SU-DHL-6 (cell line): ENCODE measurements around the gene DUSP16.

Source experiments
- H2AFZ ChIP-seq: fragments of 200-600 bp; sonication (generic); 2 replicates; pipeline ENCODE4 v1.6.1; 2014; ENCODE audit warnings: low read depth, mild to moderate bottlenecking, moderate library complexity, mixed read lengths, antibody characterized with exemption, low read length; ENCODE audit not compliant: severe bottlenecking
- H3F3A ChIP-seq: fragments of 200-600 bp; shearing (Covaris generic); 2 replicates; pipeline ENCODE4 v1.6.0; 2016; ENCODE audit warnings: antibody characterized with exemption, mild to moderate bottlenecking; ENCODE audit not compliant: insufficient read depth
- H3K27ac ChIP-seq: fragments of 200-600 bp; sonication (generic); 2 replicates; pipeline ENCODE4 v1.5.1; 2016; ENCODE audit warnings: low read depth, mild to moderate bottlenecking, low read length, moderate library complexity, mixed read lengths
- H3K27me3 ChIP-seq: fragments of 200-600 bp; sonication (generic), shearing (Covaris generic); 2 replicates; pipeline ENCODE4 v1.6.0; 2014; ENCODE audit warnings: mild to moderate bottlenecking, low read length
- H3K36me3 ChIP-seq: fragments of 200-600 bp; sonication (generic); 2 replicates; pipeline ENCODE4 v1.6.1; 2014; ENCODE audit warnings: mild to moderate bottlenecking, low read length, mixed read lengths
- H3K4me2 ChIP-seq: fragments of 300-600, 200-600 bp; shearing (Covaris generic), sonication (generic); 2 replicates; pipeline ENCODE4 v1.6.0; 2014; ENCODE audit warnings: low read length, low read depth, mild to moderate bottlenecking; ENCODE audit not compliant: poor library complexity, severe bottlenecking
- H3K4me3 ChIP-seq: fragments of 200-600 bp; sonication (generic); 2 replicates; pipeline ENCODE4 v1.5.1; 2014; ENCODE audit warnings: antibody characterized with exemption, low read length, mild to moderate bottlenecking, mixed read lengths; ENCODE audit not compliant: insufficient read depth, poor library complexity, severe bottlenecking
- H3K79me2 ChIP-seq: fragments of 200-600 bp; sonication (generic); 2 replicates; pipeline ENCODE4 v1.6.1; 2014; ENCODE audit warnings: mild to moderate bottlenecking, low read length, moderate library complexity; ENCODE audit not compliant: insufficient read depth
- H3K9ac ChIP-seq: fragments of 200-600 bp; sonication (generic); 2 replicates; pipeline ENCODE4 v1.7.0; 2014; ENCODE audit warnings: mild to moderate bottlenecking, low read length
- H3K9me2 ChIP-seq: fragments of 200-600 bp; sonication (generic); replicated peaks from 2 replicates; pipeline ENCODE4 v1.6.1; 2014; ENCODE audit warnings: low read length; ENCODE audit not compliant: insufficient read depth
- H3K9me3 ChIP-seq: fragments of 200-600 bp; sonication (generic); 2 replicates; pipeline ENCODE4 v1.6.1; 2014; ENCODE audit warnings: low read length, mixed read lengths; ENCODE audit not compliant: insufficient read depth
- H4K20me1 ChIP-seq: fragments of 200-600 bp; sonication (generic); 2 replicates; pipeline ENCODE4 v1.6.1; 2014; ENCODE audit warnings: low read depth, mild to moderate bottlenecking, antibody characterized with exemption, low read length, moderate library complexity, mixed read lengths
- EZH2phosphoT487 ChIP-seq: fragments of 200-600 bp; sonication (generic), shearing (Covaris generic); conservative IDR thresholded peaks from 2 replicates; pipeline ENCODE4 v1.6.1; 2018; ENCODE audit warnings: mild to moderate bottlenecking, antibody characterized with exemption, low read length, moderate library complexity, mixed read lengths
- TF ChIP-seq, protein P1 (sequence below): fragments of 200-600 bp; sonication (generic); IDR thresholded peaks from one replicate; pipeline ENCODE4 v1.5.1; 2017; ENCODE audit warnings: antibody characterized with exemption, mild to moderate bottlenecking, low read length, moderate library complexity; ENCODE audit not compliant: insufficient read depth, poor library complexity, severe bottlenecking

Gene DUSP16

GRCh38 chr12:12559719-12560296, 2.9 kb downstream of the DUSP16 start:
- Histone ChIP-seq H3K4me2 (no peak overlapping the region), H3K9me2 (no peaks in the 10 kb centered on the region), H3K9me3 (no peaks in the 10 kb centered on the region), H3K79me2 (no peaks in the 10 kb centered on the region), H4K20me1 (no peaks in the 10 kb centered on the region), H3K27me3 (no peaks in the 10 kb centered on the region), H3K27ac (no peak overlapping the region), H2AFZ (no peak overlapping the region), H3K4me3 (no peak overlapping the region), H3F3A (peaks cover 11% of the 10 kb centered on the region), H3K9ac (no peak overlapping the region), H3K36me3 (no peaks in the 10 kb centered on the region)
- no peak for TF ChIP-seq EZH2phosphoT487
- TF ChIP-seq, protein P1, sequence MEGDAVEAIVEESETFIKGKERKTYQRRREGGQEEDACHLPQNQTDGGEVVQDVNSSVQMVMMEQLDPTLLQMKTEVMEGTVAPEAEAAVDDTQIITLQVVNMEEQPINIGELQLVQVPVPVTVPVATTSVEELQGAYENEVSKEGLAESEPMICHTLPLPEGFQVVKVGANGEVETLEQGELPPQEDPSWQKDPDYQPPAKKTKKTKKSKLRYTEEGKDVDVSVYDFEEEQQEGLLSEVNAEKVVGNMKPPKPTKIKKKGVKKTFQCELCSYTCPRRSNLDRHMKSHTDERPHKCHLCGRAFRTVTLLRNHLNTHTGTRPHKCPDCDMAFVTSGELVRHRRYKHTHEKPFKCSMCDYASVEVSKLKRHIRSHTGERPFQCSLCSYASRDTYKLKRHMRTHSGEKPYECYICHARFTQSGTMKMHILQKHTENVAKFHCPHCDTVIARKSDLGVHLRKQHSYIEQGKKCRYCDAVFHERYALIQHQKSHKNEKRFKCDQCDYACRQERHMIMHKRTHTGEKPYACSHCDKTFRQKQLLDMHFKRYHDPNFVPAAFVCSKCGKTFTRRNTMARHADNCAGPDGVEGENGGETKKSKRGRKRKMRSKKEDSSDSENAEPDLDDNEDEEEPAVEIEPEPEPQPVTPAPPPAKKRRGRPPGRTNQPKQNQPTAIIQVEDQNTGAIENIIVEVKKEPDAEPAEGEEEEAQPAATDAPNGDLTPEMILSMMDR: no peak

GRCh38 chr12:12558291-12558690, 4.4 kb downstream of the DUSP16 start:
- no peak for TF ChIP-seq EZH2phosphoT487
- TF ChIP-seq, protein P1: no peak
- H3K9me2 ChIP-seq: no peaks in the 10 kb centered on the region
- H2AFZ ChIP-seq: no peak overlapping the region
- H3K9ac ChIP-seq: no peak overlapping the region
- no peaks in the 10 kb centered on the region for H4K20me1 ChIP-seq
- peaks cover 5% of the 10 kb centered on the region for H3F3A ChIP-seq
- H3K4me3 ChIP-seq: no peak overlapping the region
- no peaks in the 10 kb centered on the region for H3K27me3 ChIP-seq
- H3K36me3 ChIP-seq: no peaks in the 10 kb centered on the region
- H3K79me2 ChIP-seq: no peaks in the 10 kb centered on the region
- H3K27ac ChIP-seq: no peak overlapping the region
- H3K9me3 ChIP-seq: no peaks in the 10 kb centered on the region
- H3K4me2 ChIP-seq: no peak overlapping the region

- H2AFZ ChIP-seq: no peak overlapping the region
- H3K36me3 ChIP-seq: no peaks in the 10 kb centered on the region
- no peak overlapping the region for H3K27ac ChIP-seq
- no peaks in the 10 kb centered on the region for H3K9me3 ChIP-seq
- TF ChIP-seq, protein P1: no peak
- TF ChIP-seq EZH2phosphoT487: no peak
- no peak overlapping the region for H3K9ac ChIP-seq
- H3K27me3 ChIP-seq: no peaks in the 10 kb centered on the region
- H3K9me2 ChIP-seq: no peaks in the 10 kb centered on the region
- H3F3A ChIP-seq: no peaks in the 10 kb centered on the region; the same call in 1 of the 2 replicates
- no peak overlapping the region for H3K4me2 ChIP-seq
- H4K20me1 ChIP-seq: no peaks in the 10 kb centered on the region
- no peaks in the 10 kb centered on the region for H3K79me2 ChIP-seq
- H3K4me3 ChIP-seq: no peak overlapping the region
These were observed 4.9 kb downstream of the DUSP16 start for GRCh38 chr12:12557733-12558132.
